Ishikawa (cell line): ENCODE measurements around the gene PARVG.

Experiments used
- CEBPB ChIP-seq: IDR thresholded peaks from 2 replicates; pipeline ENCODE4 v1.6.1; 2012
- CREB1 ChIP-seq: IDR thresholded peaks from 2 replicates; pipeline ENCODE4 v1.6.1; 2012; ENCODE audit warnings: low read depth
- EGR1 ChIP-seq: IDR thresholded peaks from 2 replicates; pipeline ENCODE4 v1.6.1; 2012
- EP300 ChIP-seq: IDR thresholded peaks from 2 replicates; pipeline ENCODE4 v1.6.1; 2012; ENCODE audit warnings: borderline replicate concordance
- FOXM1 ChIP-seq: IDR thresholded peaks from 2 replicates; pipeline ENCODE4 v1.6.1; 2012; ENCODE audit warnings: low read depth, borderline replicate concordance
- MAX ChIP-seq: IDR thresholded peaks from 2 replicates; pipeline ENCODE4 v1.6.1; 2012
- NFIC ChIP-seq: IDR thresholded peaks from 2 replicates; pipeline ENCODE4 v1.6.1; 2012
- RAD21 ChIP-seq: IDR thresholded peaks from 2 replicates; pipeline ENCODE4 v1.6.1; 2012; ENCODE audit warnings: low read depth
- TAF1 ChIP-seq: IDR thresholded peaks from 2 replicates; pipeline ENCODE4 v1.6.1; 2012; ENCODE audit warnings: low read depth, mild to moderate bottlenecking
- TCF12 ChIP-seq: IDR thresholded peaks from 2 replicates; pipeline ENCODE4 v1.6.1; 2012; ENCODE audit warnings: low read depth
- TEAD4 ChIP-seq: IDR thresholded peaks from 2 replicates; pipeline ENCODE4 v1.6.1; 2012
- USF1 ChIP-seq: IDR thresholded peaks from 2 replicates; pipeline ENCODE4 v1.6.1; 2012
- YY1 ChIP-seq: IDR thresholded peaks from 2 replicates; pipeline ENCODE4 v1.6.1; 2012; ENCODE audit warnings: low read depth
- ZBTB7A ChIP-seq: IDR thresholded peaks from 2 replicates; pipeline ENCODE4 v1.6.1; 2012; ENCODE audit warnings: low read depth
- TF ChIP-seq, protein P1 (sequence below): IDR thresholded peaks from 2 replicates; pipeline ENCODE4 v1.6.1; 2012; ENCODE audit warnings: low read depth, mild to moderate bottlenecking

Gene PARVG

DNA sequence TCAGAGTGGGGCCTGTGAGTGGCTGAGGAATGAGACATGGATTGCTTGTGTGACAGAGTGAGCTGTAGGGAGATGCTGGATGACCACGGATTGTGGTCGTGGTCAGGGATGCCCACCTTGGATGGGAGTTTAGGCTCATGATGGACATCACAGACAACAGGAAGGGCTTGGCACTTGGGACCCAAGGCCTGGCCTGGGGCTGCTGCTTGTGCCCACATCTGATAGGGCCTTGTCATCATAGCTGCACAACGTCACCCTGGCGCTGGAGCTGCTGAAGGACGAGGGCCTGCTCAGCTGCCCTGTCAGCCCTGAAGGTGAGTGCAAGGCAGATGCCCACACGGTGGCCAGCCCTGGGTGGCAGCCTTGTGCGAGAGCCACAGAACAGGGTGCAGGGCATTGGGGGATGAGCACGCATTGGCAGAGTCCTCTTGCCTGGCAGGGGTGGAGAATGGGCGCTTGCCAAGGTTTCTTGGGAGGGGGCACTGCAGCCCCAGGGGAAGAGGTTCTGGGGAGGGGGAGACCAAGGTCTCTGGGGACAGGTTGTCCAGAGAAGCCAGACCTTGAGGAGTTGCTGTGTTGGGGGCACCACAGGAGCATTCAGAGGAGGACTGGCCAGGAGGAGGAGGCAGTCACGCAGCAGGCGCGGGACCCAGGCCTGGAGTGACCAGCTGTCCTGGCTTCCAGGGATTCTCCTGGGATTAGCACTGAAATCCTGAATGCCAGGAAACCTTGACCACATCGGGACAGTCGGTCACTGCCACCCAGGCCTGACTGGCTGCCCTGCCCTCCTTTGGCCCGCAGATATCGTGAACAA, 25.0 kb downstream of the PARVG start:
- TF ChIP-seq MAX = no peak
- TF ChIP-seq EGR1 = no peak
- TF ChIP-seq CEBPB = no peak
- no peak for TF ChIP-seq NFIC
- no peak for TF ChIP-seq CREB1
- TF ChIP-seq EP300 = no peak
- no peak for TF ChIP-seq USF1
- TF ChIP-seq TAF1 = no peak
- TF ChIP-seq, protein P1, sequence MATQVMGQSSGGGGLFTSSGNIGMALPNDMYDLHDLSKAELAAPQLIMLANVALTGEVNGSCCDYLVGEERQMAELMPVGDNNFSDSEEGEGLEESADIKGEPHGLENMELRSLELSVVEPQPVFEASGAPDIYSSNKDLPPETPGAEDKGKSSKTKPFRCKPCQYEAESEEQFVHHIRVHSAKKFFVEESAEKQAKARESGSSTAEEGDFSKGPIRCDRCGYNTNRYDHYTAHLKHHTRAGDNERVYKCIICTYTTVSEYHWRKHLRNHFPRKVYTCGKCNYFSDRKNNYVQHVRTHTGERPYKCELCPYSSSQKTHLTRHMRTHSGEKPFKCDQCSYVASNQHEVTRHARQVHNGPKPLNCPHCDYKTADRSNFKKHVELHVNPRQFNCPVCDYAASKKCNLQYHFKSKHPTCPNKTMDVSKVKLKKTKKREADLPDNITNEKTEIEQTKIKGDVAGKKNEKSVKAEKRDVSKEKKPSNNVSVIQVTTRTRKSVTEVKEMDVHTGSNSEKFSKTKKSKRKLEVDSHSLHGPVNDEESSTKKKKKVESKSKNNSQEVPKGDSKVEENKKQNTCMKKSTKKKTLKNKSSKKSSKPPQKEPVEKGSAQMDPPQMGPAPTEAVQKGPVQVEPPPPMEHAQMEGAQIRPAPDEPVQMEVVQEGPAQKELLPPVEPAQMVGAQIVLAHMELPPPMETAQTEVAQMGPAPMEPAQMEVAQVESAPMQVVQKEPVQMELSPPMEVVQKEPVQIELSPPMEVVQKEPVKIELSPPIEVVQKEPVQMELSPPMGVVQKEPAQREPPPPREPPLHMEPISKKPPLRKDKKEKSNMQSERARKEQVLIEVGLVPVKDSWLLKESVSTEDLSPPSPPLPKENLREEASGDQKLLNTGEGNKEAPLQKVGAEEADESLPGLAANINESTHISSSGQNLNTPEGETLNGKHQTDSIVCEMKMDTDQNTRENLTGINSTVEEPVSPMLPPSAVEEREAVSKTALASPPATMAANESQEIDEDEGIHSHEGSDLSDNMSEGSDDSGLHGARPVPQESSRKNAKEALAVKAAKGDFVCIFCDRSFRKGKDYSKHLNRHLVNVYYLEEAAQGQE = no peak

DNA sequence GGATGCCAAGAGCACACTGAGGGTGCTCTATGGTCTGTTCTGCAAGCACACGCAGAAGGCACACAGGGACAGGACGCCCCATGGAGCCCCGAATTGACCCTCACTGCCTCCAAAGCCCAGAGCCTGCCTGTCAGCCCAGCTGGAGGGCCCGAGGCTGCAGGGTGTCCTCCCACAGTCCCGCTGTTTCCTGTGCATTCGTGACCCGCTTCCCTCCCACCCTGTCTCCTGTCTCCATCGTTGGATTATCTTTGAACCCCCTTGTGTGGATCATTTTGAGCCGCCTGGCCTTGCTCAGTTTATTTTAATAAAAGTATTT, 25.6 kb downstream of the PARVG start:
- TF ChIP-seq TCF12 = no peak

GRCh38 chr22:44206696-44207095, 26.0 kb downstream of the PARVG start:
- no peak for TF ChIP-seq EP300
- TF ChIP-seq TCF12 = no peak
- TF ChIP-seq USF1 = no peak
- TF ChIP-seq TAF1 = no peak
- no peak for TF ChIP-seq EGR1
- TF ChIP-seq CEBPB = no peak
- TF ChIP-seq FOXM1 = no peak
- no peak for TF ChIP-seq RAD21
- TF ChIP-seq YY1 = no peak
- TF ChIP-seq MAX = no peak
- TF ChIP-seq CREB1 = no peak
- TF ChIP-seq ZBTB7A = no peak
- TF ChIP-seq, protein P1 = no peak
- TF ChIP-seq TEAD4 = no peak
- TF ChIP-seq NFIC = no peak

GRCh38 chr22:44207173-44207980, 26.7 kb downstream of the PARVG start:
- TF ChIP-seq YY1 (no peak), TAF1 (no peak), NFIC (no peak), TEAD4 (no peak), USF1 (no peak), TCF12 (no peak), CREB1 (no peak), CEBPB (no peak), EGR1 (no peak), EP300 (no peak)
- TF ChIP-seq, protein P1 = no peak
